Right lobe of liver (tissue), 4 donors: ENCODE data around the gene PEAK1.

Source experiments
- POLR2A ChIP-seq: fragments of 450-650 bp; IDR thresholded peaks from one replicate; pipeline ENCODE4 v1.6.1; 2017; ENCODE audit warnings: antibody characterized with exemption, mild to moderate bottlenecking
- TF ChIP-seq, protein P1 (sequence below), 4 donors: fragments of 200-600 bp in 3 of 4; fragments of 450-650 bp in 1 of 4; IDR thresholded peaks; one replicate each; pipeline versions ENCODE4 v1.5.1 to v1.8.0; 2016 to 2022; ENCODE audit warnings: antibody characterized with exemption in 4 of 4, mild to moderate bottlenecking in 2 of 4
- donor health status: DM: no; HTN: no; CAD: no.
- donor health status: DM: no; HTN: no; CAD: no.
- donor health status: DM: no; HTN: yes; CAD: no.

DNA sequence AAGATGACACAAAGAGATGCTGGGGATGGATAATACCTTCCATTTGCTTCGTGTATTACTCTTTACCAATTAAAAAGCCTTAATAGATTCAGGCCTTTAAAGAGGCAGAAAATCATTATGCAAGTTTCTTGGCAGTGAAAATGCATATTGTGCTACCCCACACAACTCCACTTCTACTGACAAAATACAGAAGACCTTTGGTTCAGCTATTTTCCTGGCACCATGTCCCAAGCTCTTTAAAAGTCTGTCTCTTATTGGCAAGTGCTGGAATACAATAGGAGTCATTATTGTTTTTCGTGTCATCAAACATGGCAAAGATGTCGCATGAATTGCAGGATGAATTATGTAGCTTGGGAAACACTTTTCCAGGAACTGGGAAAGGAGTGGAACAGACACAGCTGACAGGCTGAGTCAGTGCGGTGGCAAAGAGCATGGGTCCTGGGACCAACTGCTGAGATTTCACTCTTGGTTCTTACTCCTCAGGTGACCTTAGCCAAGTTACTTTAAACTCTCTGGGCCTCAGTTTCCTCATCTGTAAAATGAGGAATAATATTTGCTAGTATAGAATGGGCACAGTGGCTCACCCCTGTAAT, 343.5 kb downstream of the PEAK1 start:
- no peak for TF ChIP-seq POLR2A
- TF ChIP-seq, protein P1, sequence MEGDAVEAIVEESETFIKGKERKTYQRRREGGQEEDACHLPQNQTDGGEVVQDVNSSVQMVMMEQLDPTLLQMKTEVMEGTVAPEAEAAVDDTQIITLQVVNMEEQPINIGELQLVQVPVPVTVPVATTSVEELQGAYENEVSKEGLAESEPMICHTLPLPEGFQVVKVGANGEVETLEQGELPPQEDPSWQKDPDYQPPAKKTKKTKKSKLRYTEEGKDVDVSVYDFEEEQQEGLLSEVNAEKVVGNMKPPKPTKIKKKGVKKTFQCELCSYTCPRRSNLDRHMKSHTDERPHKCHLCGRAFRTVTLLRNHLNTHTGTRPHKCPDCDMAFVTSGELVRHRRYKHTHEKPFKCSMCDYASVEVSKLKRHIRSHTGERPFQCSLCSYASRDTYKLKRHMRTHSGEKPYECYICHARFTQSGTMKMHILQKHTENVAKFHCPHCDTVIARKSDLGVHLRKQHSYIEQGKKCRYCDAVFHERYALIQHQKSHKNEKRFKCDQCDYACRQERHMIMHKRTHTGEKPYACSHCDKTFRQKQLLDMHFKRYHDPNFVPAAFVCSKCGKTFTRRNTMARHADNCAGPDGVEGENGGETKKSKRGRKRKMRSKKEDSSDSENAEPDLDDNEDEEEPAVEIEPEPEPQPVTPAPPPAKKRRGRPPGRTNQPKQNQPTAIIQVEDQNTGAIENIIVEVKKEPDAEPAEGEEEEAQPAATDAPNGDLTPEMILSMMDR (IDR thresholded peaks at IDR 0.05), result no peak
